Stimulated activated CD4-positive, alpha-beta T cell treated with anti-CD3 and anti-CD28 coated beads, Interleukin-1b, Interleukin-23, amount 100 ng/mL, for 24 hours (primary cell): ENCODE measurements around the gene DYTN.
"Not testable (repeated sequence)": the region's sequence is repeated elsewhere in the genome, so short reads cannot be mapped to it uniquely, and the experiment has no call there.

Experiments
- DNase-seq, 4 experiments: peaks; one replicate each; pipeline ENCODE4 v3.0.0-alpha.2; 2020; ENCODE audit warnings: low read depth in 4 of 4, low spot score in 1 of 4

Gene DYTN, protein sequence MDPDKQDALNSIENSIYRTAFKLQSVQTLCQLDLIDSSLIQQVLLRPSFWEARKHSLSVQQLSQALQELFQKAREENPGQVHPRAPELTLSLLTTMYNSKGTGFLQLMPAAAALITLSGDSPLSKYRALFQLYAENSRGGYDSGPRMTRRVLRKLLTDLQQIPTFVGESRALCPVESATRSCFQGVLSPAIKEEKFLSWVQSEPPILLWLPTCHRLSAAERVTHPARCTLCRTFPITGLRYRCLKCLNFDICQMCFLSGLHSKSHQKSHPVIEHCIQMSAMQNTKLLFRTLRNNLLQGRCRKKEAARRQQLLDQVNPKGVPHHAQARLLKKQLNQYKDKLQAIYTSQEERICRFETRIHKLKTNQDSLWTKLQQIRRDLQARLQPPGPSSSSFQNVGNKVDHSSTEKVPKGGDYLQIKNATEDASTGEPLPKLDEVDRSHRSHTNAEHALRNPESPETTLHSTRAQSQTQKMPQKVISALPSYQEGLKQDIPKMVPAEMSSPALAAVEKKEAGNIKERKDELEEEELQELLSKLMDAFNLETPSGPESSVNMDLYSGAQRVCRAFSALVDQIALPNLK

DNA sequence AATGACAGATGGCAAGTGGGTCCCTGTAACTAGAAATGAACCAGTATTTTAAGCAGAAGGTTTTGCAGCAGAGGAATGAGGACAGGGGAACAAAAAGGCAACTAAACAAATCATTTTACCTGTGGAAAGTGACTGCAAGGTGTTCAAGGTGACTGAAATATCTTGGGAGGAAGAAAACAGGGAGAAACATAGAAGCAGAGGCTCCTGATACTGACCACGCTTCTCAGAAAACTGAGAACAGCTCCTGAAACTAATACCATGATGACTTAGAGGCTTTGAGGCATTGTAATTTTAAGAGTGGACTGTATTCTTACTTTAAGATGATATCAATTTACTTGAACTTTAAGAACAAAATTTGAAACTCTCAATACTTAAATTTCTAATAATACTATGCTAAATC, at the start of gene DYTN:
Gene DYTN (minus strand): TSS at position 101 of the 400 bp plus-strand sequence. CDS start 117 bp downstream, outside the sequence.
- DNase-seq = no peak

DNA sequence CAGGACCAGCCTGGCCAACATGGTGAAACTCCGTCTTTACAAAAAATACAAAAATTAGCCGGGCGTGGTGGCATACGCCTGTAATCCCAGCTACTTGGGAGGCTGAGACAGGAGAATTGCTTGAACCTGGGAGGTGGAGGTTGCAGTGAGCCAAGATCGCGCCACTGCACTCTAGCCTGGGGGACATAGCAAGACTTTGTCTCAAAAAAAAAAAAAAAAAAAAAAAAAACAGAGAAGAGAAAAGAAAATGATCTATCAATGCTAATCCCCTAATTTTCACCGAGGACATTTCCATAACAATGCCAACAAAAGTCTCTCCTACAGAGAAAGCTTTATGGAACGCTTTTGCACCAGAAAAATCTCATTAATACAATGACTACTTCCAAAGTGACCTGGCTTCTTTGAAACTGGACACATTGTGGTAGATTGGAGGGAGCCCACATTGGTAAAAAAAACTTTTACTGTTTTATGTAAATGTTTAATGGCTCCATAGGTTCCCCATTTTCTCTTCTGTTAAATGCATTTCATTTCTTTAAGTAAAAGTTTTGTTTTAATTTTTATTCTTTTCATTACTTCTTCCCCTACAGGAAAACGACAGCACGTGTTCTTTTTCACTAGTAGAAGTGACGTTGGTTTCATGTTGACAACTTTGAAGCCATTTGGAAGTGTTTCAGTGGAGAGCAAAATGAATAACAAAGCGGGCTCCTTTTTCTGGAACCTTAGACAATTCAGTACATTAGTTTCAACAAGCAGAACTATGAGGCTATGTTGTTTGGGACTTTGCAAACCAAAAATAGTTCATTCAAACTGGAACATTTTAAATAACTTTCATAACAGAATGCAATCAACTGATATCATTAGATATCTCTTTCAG, 48.1 kb upstream of the DYTN start:
- no peak for DNase-seq

DNA sequence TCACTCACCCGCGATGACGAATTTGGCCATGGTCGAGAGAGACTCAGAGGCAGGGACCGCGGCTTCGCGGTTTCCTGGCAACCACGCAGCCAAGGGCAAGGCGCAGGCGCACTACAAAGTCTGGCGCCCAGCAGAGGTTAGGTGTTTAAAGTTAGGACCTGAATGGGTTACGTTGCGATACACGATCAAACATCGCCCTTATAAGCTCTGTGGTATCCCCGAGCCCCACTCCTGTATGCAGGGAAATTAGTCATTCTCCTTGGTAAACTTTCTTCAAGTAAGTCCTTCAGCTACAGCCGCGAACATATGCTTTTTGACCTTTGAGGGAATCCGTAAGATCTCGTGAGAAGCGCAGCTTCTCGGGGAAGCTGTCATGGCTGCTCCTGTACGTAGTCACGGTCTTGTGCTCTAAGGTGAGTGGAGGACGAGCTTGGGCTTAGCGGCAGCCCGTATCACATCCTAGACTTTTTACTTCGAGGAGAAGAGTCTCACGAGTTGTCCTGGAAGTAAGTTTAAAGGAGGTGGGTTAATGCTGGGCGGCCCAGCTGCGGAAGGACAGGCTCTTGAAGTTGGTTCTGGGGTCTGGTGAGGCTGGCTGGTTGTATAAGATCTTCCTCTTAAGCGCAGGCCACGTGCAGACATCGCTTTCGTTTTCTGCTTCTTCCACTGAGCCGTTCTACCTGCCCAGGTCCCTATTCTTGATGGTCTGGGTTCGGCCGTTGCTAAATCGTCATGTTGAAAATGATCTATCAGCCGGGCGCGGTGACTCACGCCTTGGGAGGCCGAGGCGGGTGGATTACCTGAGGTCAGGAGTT, 47.3 kb upstream of the DYTN start, which contains the start of the genes FASTKD2 and MDH1B:
Gene FASTKD2 (plus strand): TSS at position 365 of the 815 bp plus-strand sequence. CDS start 1,088 bp downstream, outside the sequence.
Gene MDH1B (minus strand): TSS at position 87 of the 815 bp plus-strand sequence. CDS start 57 bp downstream, at position 30.
- DNase-seq = peak; percentile 57 to 83 (median 71)

DNA sequence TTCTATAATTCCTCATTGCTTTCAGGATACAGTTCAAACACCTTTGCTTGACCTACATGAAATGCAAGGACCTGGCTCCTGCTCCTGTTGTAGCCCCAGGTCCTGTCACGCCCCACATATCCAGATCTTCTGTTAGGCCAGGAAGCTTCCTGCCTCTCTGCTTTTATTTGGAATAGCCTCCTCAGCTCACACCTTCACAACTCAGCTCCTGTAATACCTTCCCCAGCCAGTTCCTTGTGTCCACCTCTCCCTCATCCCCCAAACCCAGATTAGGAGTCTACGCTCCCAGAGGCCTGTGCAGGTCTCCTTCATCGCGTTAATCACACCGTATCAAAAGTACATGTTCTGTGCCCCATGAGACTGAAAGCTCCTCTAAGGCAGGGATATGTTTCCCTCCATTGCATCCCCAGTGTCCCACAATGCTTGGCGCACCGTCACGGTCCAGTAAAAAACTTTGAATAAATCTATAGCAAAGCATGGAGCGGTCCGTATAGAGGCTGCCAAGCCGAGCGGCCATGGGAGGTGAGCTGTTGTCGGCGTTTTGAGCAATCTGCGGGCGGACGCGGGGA, 46.6 kb upstream of the DYTN start:
- no peak for DNase-seq

DNA sequence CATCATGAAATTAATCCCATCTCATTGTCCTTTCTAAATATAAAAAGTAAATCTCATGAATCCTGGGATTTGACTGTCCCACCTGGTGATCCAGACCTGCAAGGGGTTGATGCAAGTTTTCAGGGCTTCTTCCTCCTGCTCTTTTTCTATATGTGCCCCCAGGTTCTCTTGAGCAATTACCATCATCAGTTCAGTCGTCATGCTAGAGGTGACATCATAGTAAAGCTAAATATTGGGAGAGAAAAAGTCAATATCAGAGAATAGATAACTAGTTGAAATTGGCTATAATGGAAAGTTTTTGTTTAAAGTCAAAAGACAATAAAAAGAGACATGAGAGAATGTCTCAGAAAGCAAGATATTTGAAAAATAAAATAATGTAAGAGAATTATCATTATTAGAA, 38.6 kb upstream of the DYTN start:
- DNase-seq = no peak

DNA sequence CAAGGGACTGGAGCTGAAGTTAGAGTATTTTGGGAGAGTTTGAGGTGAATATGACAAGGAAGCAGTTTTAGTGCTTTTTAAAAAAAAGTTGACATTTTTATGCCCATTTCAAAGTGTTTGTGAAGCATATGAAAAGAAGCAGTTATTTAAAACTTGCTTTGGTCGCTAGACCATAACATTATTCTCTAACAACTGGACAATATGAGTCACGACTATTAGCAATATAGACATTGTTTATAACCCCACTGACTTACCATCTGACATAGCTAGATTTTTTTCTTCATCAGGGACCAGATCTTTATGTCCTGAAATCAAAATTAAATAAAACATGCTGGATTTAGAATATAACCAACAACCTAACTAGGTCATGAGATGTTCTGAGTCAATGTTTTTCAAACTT, 22.6 kb upstream of the DYTN start:
- DNase-seq = no peak

DNA sequence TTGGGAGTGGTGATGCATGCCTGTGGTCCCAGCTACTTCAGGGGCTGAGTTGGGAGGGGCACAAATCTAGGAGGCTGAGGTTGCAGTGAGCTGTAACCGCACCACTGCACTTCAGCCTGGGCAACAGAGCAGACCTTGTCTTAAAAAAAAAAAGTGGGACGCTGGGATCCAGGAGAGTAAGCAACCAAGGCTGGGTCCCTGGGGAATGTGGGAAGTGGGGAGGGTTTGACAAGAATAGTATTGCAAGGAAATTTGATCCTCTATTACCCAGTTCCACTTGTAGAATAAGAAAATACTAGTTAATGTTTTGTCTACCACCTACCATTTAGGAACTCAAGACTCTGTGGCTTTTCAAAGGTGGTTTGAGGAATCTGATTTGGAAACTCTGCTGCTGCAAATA, 21.1 kb upstream of the DYTN start:
- DNase-seq = no peak

DNA sequence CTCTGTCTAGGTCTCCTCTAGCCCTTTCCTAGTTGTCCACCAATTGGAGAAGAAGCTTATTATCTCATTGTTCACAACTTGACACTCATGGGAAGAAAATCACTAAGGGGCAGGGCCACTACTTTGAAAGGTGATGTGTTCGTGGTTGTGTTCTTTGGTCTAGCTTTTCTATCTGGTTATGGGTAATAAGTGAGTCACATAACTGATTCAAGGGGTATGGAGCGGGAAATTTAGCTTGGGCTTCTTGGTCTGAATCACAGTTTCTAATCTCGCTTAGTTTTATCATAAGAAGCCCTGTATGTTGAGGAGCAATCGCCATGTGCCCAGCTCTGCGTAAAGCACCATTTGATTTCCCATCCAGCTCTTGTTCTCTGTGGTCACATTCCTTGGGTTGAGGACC, 18.7 kb upstream of the DYTN start:
- no peak for DNase-seq

DNA sequence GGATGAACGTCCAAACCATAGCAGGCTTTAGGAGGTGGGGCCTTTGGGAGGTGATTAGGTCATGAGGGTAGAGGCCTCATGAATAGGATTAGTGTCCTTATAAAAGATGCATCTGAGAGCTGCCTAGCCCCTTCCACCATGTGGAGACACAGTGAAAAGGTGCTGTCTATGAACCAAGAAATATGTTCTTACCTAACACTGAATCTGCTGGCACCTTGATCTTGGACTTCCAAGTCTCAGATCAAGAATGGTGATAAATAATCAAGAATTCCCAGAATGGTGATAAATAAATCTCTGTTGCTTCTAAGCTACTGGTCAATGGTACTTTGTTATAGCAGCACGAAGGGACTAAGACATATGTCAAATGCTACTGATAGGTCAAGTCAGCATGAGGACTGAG, 15.1 kb upstream of the DYTN start:
- no peak for DNase-seq

DNA sequence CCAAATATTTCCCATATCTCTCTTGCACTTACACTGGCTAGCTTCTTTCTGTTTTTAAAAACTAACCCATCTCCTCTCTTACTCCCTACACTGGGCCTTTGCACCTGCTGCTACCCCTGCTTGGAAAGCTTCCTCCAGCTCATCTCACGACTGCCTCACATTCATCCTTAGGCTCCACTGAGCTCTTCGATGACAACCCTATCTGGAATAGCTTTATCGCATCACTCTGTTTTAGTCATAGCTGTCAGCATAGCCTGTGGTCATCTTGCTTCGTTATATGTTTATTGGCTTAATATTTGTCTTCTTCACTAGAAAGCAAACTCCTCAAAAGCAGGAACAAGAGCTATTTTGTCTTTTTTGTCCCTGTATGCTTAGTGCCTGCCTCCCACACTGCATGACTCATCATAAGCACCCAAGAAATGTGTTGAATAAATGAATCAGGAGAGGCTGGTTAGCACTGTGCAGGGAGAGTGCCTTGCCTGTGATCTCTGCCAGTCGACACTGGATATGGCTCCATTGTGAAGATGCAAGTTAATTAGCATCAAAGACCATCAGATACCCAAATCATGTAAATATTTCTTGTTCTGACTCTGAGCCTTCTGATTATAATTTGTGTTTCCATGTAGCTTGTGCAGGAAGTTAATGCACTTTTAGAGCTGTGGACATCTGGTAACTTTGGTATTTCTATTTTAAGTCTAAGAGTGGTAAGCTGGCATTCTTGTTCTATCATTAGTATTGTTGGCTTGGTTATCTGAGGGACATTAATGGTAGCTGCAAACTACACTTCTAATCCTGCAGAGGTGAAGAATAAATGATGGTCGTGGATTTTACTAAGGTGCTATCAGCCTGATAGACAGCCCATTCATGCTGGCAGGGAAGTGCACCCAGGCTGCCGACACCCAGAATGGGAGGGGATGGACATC, 10.3 kb upstream of the DYTN start:
- no peak for DNase-seq

DNA sequence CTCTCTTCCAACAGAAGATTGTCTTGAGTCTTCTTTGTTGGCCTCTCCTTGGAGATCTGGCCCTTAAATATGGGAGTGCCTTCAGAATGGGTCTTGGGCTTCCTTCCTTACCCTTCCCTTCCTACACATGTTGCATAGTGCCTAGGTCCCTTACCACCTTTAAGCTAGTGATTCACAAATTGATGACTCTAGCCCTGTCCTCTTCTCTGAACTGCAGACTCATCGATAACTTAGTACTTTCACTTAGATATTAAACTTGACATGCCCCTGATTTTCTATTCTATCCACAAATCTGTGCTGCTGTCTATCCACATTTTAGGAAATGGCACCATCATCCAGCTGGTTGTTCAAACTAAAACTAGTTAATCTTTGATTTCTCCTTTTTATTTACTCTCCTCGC, 9.1 kb upstream of the DYTN start:
- no peak for DNase-seq

DNA sequence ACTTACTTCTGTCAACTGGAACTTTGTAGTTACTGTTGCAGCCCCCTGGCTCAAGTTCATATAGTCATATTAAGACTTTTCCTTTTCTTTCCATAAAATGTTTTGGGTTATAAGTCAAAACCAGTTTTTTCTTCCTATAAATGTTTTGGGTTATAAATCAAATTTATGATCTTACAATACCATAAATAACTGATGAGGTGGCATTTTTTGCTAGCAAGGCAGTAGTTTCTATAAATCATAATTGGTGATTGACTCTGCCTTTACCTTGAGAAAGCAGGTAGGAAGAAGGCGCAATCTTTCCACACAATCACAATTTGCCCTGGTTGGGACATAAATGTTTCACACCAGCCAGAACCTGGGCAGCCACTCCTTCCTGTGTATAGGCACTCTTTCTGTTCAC, 5.1 kb upstream of the DYTN start:
- DNase-seq = no peak

DNA sequence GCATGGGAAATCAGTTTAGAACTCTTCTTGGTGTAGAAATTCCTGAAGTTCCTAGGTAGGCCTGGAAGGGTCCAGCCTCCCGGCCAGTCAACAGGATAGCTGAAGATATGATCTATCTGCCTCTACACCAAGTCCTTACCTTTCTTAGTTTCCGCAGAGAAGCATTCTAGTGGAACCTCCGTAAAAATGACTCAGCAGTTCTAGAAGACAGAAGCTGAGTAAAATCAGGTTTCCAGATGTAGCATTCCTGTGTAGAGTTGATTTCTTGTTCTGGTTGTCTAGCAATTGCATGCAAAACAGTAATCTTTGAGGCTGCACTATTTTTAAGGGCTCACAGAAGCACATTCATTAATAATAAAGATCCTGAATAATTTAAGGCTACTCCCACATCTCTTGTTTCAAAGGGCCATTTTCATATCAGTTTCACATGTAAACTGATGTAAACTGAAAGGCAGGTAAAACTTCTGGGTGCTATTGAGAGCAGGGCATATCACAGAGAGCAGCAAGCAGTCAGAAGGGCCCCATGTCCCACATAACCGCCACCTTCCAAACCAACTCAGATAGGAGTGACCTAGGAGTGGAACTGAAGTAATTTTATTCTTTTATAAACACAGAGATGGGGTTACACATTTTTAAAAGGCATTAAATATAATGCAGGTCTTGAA, 3.2 kb upstream of the DYTN start:
- DNase-seq = no peak

DNA sequence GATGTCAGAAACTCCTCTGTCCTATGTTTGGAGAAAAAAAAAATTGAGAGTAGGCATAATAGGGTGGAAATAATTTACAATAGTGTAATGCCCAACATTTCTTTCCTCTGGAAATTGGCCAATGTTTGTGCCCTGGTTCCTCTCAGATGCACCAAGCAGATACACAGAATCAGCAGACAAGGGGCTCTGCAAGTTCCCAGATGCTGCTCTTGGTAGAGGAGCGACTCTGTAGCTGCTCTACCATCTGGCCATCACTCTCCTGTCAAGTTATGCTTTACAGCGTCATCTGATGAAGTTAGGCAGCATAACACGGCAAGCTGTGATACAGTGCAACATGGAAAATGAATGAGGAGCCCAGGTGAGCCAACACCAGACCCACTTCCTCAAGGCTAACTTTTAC, 1.6 kb downstream of the DYTN start:
- no peak for DNase-seq

DNA sequence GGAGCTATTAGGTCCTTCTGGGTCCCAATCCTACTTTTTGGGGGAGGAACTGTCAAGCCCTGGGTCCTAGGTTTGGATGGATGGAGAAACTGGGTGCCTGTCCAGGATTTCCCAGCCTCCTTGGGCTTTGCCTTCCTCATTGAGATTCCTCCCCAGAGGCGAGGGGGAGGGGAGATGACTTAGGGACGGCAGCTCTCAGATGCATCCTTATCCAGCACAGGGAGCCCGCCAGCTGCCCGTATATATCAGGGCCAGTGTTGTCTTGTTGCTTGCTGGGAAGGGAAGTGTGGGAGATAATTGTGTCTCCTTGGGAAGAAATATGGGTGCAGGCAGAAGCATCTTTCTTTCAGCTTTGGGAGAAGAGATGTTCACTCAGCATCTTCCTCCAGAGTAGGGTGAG, 3.0 kb downstream of the DYTN start:
- not testable (repeated sequence) for DNase-seq

DNA sequence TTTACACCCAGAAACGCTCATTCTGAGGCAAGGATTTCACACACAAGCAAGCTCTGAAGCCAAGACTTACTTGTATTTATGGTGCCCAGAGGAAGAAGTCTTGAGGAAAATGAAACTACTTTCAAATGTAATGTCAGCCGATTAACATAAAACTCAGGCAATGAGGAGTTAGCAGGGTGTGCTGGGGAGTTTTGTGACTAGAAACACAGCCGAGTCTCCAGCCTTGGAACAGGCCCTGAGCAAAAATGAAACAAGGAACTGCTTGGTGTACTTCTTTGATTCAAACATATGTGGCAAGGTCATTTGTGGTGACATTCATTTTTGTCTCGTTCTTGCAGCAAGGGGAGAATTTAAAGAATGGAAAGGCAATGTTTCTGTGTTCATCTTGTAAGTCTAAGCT, 4.5 kb downstream of the DYTN start:
- DNase-seq = no peak

DNA sequence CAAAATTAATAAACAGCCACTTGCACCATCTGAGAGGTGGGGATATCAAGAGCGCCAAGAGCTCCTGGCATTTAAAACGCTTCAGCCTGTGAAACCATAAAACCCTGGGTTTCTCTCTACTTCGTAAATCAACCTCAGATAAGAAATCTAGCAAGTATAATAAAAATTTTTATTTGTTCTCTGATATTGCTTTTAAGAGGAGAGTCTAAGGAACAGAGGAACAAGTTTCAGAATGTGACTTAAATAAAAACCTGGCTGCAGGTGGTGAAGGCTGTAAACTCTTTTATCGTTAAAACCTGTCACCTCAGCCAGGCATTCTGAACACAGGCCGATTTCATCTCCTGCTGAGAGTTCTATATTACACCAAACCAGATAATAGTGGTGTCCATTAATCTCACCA, 9.9 kb downstream of the DYTN start:
- no peak for DNase-seq

DNA sequence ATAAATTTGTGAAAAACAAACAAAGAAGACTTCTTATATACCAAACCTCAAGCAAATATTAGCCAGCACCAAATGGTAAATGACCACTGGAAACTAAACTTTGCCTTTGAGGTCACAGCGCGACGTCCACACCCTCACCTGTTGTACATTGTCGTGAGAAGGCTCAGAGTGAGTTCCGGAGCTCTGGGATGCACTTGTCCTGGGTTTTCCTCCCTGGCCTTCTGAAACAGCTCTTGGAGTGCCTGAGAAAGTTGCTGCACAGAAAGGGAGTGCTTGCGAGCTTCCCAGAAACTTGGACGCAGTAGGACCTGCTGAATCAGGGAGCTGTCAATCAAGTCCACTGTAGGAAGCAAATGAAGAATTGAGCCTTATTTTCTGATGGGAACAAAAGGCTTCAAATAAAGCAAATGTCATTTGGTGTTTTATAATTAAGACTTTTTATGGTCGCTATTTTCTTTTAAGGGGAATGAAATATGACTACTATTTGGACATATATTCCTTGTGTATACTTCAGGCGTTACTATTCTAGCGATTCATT, 11.0 kb downstream of the DYTN start:
- no peak for DNase-seq
